ENCODE data around the gene NHS. TPM values are rescaled to one million over a fixed set of nuclear protein-coding genes. Genes with fewer than 3 reads are reported as not detected.

The NHS gene
- polyA plus RNA-seq, 1 donor (not counting 4 experiments of a cell fraction or from before 2014, with no cell fraction given), result 5.4 TPM

DNA sequence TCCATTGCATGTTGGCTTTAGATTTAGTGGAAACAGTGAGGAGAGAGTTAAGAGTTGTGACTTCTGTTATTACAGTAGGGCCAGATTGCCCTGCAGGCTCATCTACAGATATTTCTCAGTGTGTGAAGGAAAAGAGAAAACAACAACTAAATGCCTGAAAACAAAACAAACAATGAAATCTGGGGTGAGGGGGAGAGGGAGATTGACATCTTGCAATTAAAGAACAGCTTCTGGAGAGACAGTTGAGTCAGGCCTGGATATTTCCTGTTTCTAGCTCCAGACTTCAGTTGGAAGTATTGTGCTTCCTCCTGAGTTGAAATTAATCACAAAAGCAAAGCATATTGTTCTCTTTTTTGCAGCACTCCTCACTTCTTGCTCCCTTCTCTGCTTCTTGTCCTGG lies 254.0 kb downstream of the NHS start:
- peak overlapping the region; percentile 46 for H3K4me2 ChIP-seq (ENCODE audit: control insufficient read depth, extremely low read depth, insufficient read depth, low read depth, low read length)
- H3K9me3 ChIP-seq (ENCODE audit: control insufficient read depth, low read depth, low read length), result no peaks in the 10 kb centered on the region
- no peak overlapping the region for H2AFZ ChIP-seq (ENCODE audit: control insufficient read depth, low read length)
- H4K20me1 ChIP-seq (ENCODE audit: control insufficient read depth, extremely low read depth, insufficient read depth, low read length), result no peaks in the 10 kb centered on the region
- no peak overlapping the region for H3K4me3 ChIP-seq (ENCODE audit: control insufficient read depth in 2 of 3, extremely low read depth in 1 of 3, insufficient read depth in 2 of 3, low read depth in 1 of 3, low read length in 3 of 3)
- H3K4me1 ChIP-seq (ENCODE audit: control insufficient read depth, extremely low read depth, insufficient read depth, low read length), result peaks cover 27% of the 10 kb centered on the region
- dilution Hi-C loops (cut with MboI; ENCODE audit: extremely low pct_ligation_motif_present, low sequenced_read_pairs), result no loop called here
- FAIRE-seq, result peak; percentile 23
- TF ChIP-seq, protein P1, sequence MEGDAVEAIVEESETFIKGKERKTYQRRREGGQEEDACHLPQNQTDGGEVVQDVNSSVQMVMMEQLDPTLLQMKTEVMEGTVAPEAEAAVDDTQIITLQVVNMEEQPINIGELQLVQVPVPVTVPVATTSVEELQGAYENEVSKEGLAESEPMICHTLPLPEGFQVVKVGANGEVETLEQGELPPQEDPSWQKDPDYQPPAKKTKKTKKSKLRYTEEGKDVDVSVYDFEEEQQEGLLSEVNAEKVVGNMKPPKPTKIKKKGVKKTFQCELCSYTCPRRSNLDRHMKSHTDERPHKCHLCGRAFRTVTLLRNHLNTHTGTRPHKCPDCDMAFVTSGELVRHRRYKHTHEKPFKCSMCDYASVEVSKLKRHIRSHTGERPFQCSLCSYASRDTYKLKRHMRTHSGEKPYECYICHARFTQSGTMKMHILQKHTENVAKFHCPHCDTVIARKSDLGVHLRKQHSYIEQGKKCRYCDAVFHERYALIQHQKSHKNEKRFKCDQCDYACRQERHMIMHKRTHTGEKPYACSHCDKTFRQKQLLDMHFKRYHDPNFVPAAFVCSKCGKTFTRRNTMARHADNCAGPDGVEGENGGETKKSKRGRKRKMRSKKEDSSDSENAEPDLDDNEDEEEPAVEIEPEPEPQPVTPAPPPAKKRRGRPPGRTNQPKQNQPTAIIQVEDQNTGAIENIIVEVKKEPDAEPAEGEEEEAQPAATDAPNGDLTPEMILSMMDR (optimal IDR thresholded peaks at IDR 0.05 in 1 of 3, IDR thresholded peaks at IDR 0.05 in 1 of 3, conservative IDR thresholded peaks at IDR 0.05 in 1 of 3; ENCODE audit: extremely low read depth in 1 of 3, insufficient read depth in 2 of 3, low read length in 3 of 3), result no peak
- no peak for TF ChIP-seq EZH2 (IDR thresholded peaks at IDR 0.05; ENCODE audit: low read length)
- H3K79me2 ChIP-seq (ENCODE audit: control insufficient read depth, insufficient read depth, low read length), result peaks cover 3% of the 10 kb centered on the region
- DNase-seq (ENCODE audit: low read depth, low spot score), result no peak
- H3K36me3 ChIP-seq (ENCODE audit: control insufficient read depth in 2 of 2, extremely low read depth in 1 of 2, insufficient read depth in 2 of 2, low read length in 2 of 2), result no peaks in the 10 kb centered on the region
- no peaks in the 10 kb centered on the region for H3K27me3 ChIP-seq (ENCODE audit: control insufficient read depth, extremely low read depth, insufficient read depth, low read length)
- peak overlapping the region; percentile 10 for H3K27ac ChIP-seq (ENCODE audit: control insufficient read depth, insufficient read depth, low read length)
- H3K9me1 ChIP-seq (ENCODE audit: control insufficient read depth, extremely low read depth, insufficient read depth, low read length), result peaks cover 2% of the 10 kb centered on the region
- no peak overlapping the region for H3K9ac ChIP-seq (ENCODE audit: control insufficient read depth, extremely low read depth, insufficient read depth, low read length)

DNA sequence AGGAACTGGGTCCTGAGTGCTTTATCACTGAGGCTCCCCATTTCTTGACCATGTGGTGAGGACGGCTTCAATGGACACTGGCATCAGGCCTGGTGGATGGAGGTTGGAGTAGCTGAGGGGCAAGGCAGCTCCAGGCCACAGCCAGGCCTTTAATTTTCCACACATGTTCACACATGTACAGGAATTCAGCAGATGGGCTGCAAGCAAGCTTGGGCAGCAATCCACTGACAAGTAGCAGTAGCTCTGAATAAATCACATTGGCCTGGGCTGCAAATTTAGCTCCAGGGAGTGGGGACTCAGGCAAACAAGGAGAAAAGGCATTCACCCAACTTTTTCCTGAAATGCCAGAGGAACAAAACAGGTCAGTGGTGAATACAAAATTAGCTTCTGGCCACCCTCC lies 254.5 kb downstream of the NHS start:
- no peak overlapping the region for H3K9ac ChIP-seq (ENCODE audit: control insufficient read depth, extremely low read depth, insufficient read depth, low read length)
- H3K79me2 ChIP-seq (ENCODE audit: control insufficient read depth, insufficient read depth, low read length), result peaks cover 4% of the 10 kb centered on the region
- H3K36me3 ChIP-seq (ENCODE audit: control insufficient read depth in 2 of 2, extremely low read depth in 1 of 2, insufficient read depth in 2 of 2, low read length in 2 of 2), result no peaks in the 10 kb centered on the region
- dilution Hi-C loops (cut with MboI; ENCODE audit: extremely low pct_ligation_motif_present, low sequenced_read_pairs), result no loop called here
- no peak overlapping the region for H2AFZ ChIP-seq (ENCODE audit: control insufficient read depth, low read length)
- H3K4me2 ChIP-seq (ENCODE audit: control insufficient read depth, extremely low read depth, insufficient read depth, low read depth, low read length), result peak overlapping the region; percentile 46
- no peaks in the 10 kb centered on the region for H3K9me3 ChIP-seq (ENCODE audit: control insufficient read depth, low read depth, low read length)
- no peaks in the 10 kb centered on the region for H3K27me3 ChIP-seq (ENCODE audit: control insufficient read depth, extremely low read depth, insufficient read depth, low read length)
- peaks cover 27% of the 10 kb centered on the region for H3K4me1 ChIP-seq (ENCODE audit: control insufficient read depth, extremely low read depth, insufficient read depth, low read length)
- peak overlapping the region; percentile 10 for H3K27ac ChIP-seq (ENCODE audit: control insufficient read depth, insufficient read depth, low read length)
- H4K20me1 ChIP-seq (ENCODE audit: control insufficient read depth, extremely low read depth, insufficient read depth, low read length), result no peaks in the 10 kb centered on the region
- DNase-seq (ENCODE audit: low read depth, low spot score), result no peak
- FAIRE-seq, result peak; percentile 66
- H3K4me3 ChIP-seq (ENCODE audit: control insufficient read depth in 2 of 3, extremely low read depth in 1 of 3, insufficient read depth in 2 of 3, low read depth in 1 of 3, low read length in 3 of 3), result no peak overlapping the region
- TF ChIP-seq, protein P1 (optimal IDR thresholded peaks at IDR 0.05 in 1 of 3, IDR thresholded peaks at IDR 0.05 in 1 of 3, conservative IDR thresholded peaks at IDR 0.05 in 1 of 3; ENCODE audit: extremely low read depth in 1 of 3, insufficient read depth in 2 of 3, low read length in 3 of 3), result no peak
- TF ChIP-seq EZH2 (IDR thresholded peaks at IDR 0.05; ENCODE audit: low read length), result no peak
- peaks cover 2% of the 10 kb centered on the region for H3K9me1 ChIP-seq (ENCODE audit: control insufficient read depth, extremely low read depth, insufficient read depth, low read length)
